Astrocyte (in vitro differentiated cells and primary cell): ENCODE measurements around the gene OGFOD3. TPM values are rescaled to one million over a fixed set of nuclear protein-coding genes. Genes with fewer than 3 reads are reported as not detected.

Source experiments
- DNase-seq: peaks from one replicate; pipeline ENCODE4 v3.0.0-alpha.2; 2010; ENCODE audit warnings: low read depth
- FAIRE-seq: peaks from 2 replicates; lab custom pipeline; 2011; peaks lifted over from hg19 to GRCh38; lab: Jason Lieb, UNC
- H2AFZ ChIP-seq: 2 replicates; pipeline ENCODE4 v1.6.0; 2012; ENCODE audit warnings: low read depth, low read length, inconsistent platforms
- H3K27ac ChIP-seq: 2 replicates; pipeline ENCODE4 v1.5.1; 2011; ENCODE audit warnings: low read depth, low read length, inconsistent platforms
- H3K27me3 ChIP-seq: 2 replicates; pipeline ENCODE4 v1.6.0; 2011; ENCODE audit warnings: low read length, inconsistent platforms; ENCODE audit not compliant: insufficient read depth
- H3K36me3 ChIP-seq: 2 replicates; pipeline ENCODE4 v1.5.1; 2011; ENCODE audit warnings: low read length, inconsistent platforms; ENCODE audit not compliant: insufficient read depth
- H3K4me1 ChIP-seq: 2 replicates; pipeline ENCODE4 v1.5.1; 2011; ENCODE audit warnings: low read length, inconsistent platforms; ENCODE audit not compliant: insufficient read depth
- H3K4me2 ChIP-seq: 2 replicates; pipeline ENCODE4 v1.6.0; 2012; ENCODE audit warnings: low read length, inconsistent platforms
- H3K4me3 ChIP-seq: 2 replicates; pipeline ENCODE4 v1.5.1; 2011; ENCODE audit warnings: low read depth, mild to moderate bottlenecking, low read length, inconsistent platforms; ENCODE audit not compliant: insufficient read depth
- H3K79me2 ChIP-seq: 2 replicates; pipeline ENCODE4 v1.6.0; 2012; ENCODE audit warnings: mild to moderate bottlenecking, low read length, inconsistent platforms; ENCODE audit not compliant: insufficient read depth
- H3K9ac ChIP-seq: 2 replicates; pipeline ENCODE4 v1.6.0; 2012; ENCODE audit warnings: mild to moderate bottlenecking, low read length, inconsistent platforms
- H3K9me3 ChIP-seq: 2 replicates; pipeline ENCODE4 v1.5.1; 2012; ENCODE audit warnings: low read depth, mild to moderate bottlenecking, low read length, inconsistent platforms; ENCODE audit not compliant: insufficient read depth
- H4K20me1 ChIP-seq: 2 replicates; pipeline ENCODE4 v1.6.0; 2012; ENCODE audit warnings: low read length, inconsistent platforms; ENCODE audit not compliant: insufficient read depth
- H3K27ac Mint-ChIP-seq: one replicate; pipeline ENCODE4 v1.8.0; 2021; ENCODE audit warnings: mild to moderate bottlenecking, mixed read lengths; ENCODE audit not compliant: unreplicated experiment
- H3K27me3 Mint-ChIP-seq: one replicate; pipeline ENCODE4 v1.8.0; 2021; ENCODE audit warnings: low read depth, mixed read lengths; ENCODE audit not compliant: unreplicated experiment
- H3K36me3 Mint-ChIP-seq: one replicate; pipeline ENCODE4 v1.8.0; 2021; ENCODE audit warnings: low read depth, mixed read lengths; ENCODE audit not compliant: unreplicated experiment
- H3K4me1 Mint-ChIP-seq: one replicate; pipeline ENCODE4 v1.8.0; 2021; ENCODE audit warnings: low read depth, mixed read lengths; ENCODE audit not compliant: unreplicated experiment
- H3K4me3 Mint-ChIP-seq: one replicate; pipeline ENCODE4 v1.8.0; 2021; ENCODE audit warnings: mild to moderate bottlenecking, moderate library complexity, mixed read lengths; ENCODE audit not compliant: unreplicated experiment
- H3K9me3 Mint-ChIP-seq: one replicate; pipeline ENCODE4 v1.8.0; 2021; ENCODE audit warnings: mild to moderate bottlenecking, mixed read lengths; ENCODE audit not compliant: unreplicated experiment
- CTCF ChIP-seq: IDR thresholded peaks from 2 replicates; pipeline ENCODE4 v1.5.1; 2011; ENCODE audit warnings: low read depth, mild to moderate bottlenecking, inconsistent platforms, low read length, moderate library complexity; ENCODE audit not compliant: insufficient read depth
- EZH2 ChIP-seq: IDR thresholded peaks from 2 replicates; pipeline ENCODE4 v1.6.1; 2012; ENCODE audit warnings: mild to moderate bottlenecking, low read length, inconsistent platforms; ENCODE audit not compliant: insufficient read depth
- total RNA-seq: library from RNA; stranded (reverse); gene quantifications from 2 replicates; pipeline ENCODE4 v1.2.1, GENCODE V29; 2021

Gene OGFOD3
- total RNA-seq, 1 donor from 2014 or later, result 20.9 TPM

DNA sequence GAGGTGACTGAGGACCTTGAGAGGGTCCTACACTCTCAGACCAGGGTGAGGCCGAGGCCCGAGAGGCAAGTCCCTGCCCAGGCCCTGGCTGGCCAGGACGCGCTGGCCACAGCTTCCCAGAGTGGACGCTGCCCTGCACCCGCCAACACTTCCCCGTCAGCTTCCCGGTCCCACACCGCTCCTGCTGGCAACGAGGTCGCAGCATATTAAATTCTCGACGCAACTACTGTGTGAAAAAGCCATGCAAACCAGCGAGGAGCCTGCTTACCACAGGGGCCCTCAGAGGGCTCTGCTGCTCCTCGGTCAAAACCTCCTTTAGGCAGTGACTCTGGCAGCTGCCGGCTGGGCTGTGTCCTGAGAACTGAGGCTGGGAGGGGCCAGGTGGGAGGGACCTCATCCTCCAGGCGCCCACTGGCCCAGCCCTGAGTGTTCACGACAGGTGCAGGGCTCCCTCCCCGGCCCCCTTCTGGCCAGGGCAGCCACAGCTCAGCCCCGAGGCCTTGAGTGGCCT, 61.5 kb downstream of the OGFOD3 start:
- no peak overlapping the region for H3K4me3 ChIP-seq
- H3K27ac ChIP-seq, result no peak overlapping the region
- Mint-ChIP-seq H3K4me3 (no peak overlapping the region), H3K36me3 (peaks cover 1% of the 10 kb centered on the region), H3K27me3 (peaks cover 31% of the 10 kb centered on the region), H3K9me3 (no peaks in the 10 kb centered on the region), H3K27ac (no peak overlapping the region), H3K4me1 (peaks cover 3% of the 10 kb centered on the region)
- DNase-seq, result no peak
- peaks cover 3% of the 10 kb centered on the region for H4K20me1 ChIP-seq
- peaks cover 2% of the 10 kb centered on the region for H3K27me3 ChIP-seq
- H2AFZ ChIP-seq, result no peak overlapping the region
- H3K9me3 ChIP-seq, result no peaks in the 10 kb centered on the region
- FAIRE-seq, result no peak
- H3K9ac ChIP-seq, result no peak overlapping the region
- no peaks in the 10 kb centered on the region for H3K79me2 ChIP-seq
- TF ChIP-seq EZH2 (no peak), CTCF (no peak)
- H3K4me2 ChIP-seq, result no peak overlapping the region
- peaks cover 10% of the 10 kb centered on the region for H3K4me1 ChIP-seq
- H3K36me3 ChIP-seq, result no peaks in the 10 kb centered on the region

DNA sequence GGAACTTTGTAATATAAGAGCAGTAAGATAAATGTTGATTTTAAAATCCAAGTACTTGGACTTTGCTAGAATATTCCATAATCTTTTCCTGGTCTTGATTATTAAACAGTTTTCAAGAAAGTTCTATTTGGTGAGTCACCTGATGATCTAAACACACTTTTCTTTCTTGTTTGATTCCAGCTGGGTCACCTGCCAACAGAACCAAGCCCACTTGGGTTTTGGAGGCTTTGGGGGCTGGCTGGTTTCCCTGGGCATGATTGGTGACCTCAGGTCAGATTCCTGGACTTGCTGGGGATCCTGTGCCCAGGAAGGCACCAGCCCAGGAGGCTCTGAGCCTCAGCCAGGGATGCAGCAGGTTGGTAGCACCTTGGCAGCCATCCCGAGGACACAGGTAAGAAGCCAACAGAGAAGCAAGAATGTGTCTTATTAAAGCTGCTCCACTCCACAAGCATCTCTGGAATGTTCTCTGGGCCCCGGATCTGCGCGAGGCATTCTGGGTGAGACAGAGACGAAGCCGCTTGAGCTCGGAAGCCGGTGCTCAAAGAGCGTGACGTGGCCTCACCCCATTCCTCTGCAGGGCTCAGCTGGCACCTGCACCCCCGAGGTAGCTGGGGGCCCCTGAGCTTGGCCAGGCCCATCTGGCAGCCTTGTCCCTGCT, 62.5 kb downstream of the OGFOD3 start:
- Mint-ChIP-seq H3K4me3 (no peak overlapping the region), H3K36me3 (peaks cover 1% of the 10 kb centered on the region), H3K27me3 (peaks cover 32% of the 10 kb centered on the region), H3K9me3 (no peaks in the 10 kb centered on the region), H3K4me1 (peaks cover 3% of the 10 kb centered on the region), H3K27ac (no peak overlapping the region)
- Histone ChIP-seq H3K4me3 (no peak overlapping the region), H2AFZ (no peak overlapping the region), H4K20me1 (peaks cover 3% of the 10 kb centered on the region), H3K9ac (no peak overlapping the region), H3K4me2 (no peak overlapping the region), H3K27ac (no peak overlapping the region), H3K4me1 (peaks cover 10% of the 10 kb centered on the region), H3K27me3 (peaks cover 2% of the 10 kb centered on the region), H3K79me2 (no peaks in the 10 kb centered on the region), H3K9me3 (no peaks in the 10 kb centered on the region), H3K36me3 (no peaks in the 10 kb centered on the region)
- DNase-seq (peak; percentile 53), FAIRE-seq (no peak)
- TF ChIP-seq EZH2 (no peak), CTCF (no peak)

DNA sequence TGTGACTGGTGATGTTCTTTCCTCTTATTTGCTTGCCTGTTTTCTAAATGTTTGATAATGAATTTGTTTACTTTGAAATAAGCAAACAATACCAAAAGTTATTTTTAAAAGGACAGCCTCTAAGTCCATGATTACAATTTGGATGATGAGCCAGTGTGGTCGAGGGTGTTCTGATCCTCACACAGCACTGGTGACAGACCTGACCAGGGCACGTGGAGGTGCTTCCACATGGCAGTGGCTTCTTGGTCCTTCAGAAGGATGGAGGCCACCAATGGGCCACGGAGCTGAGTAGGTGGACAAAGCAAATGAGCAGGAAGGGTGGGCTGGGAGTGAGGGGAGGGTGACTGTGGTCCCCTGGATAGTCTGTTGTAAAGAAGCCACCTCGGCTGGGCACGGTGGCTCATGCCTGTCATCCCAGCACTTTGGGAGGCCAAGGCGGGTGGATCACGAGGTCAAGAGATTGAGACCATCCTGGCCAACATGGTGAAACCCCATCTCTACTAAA, 63.5 kb downstream of the OGFOD3 start:
- Histone ChIP-seq H2AFZ (no peak overlapping the region), H3K79me2 (no peaks in the 10 kb centered on the region), H4K20me1 (peaks cover 3% of the 10 kb centered on the region), H3K36me3 (no peaks in the 10 kb centered on the region), H3K4me2 (no peak overlapping the region), H3K4me3 (no peak overlapping the region), H3K27me3 (peaks cover 2% of the 10 kb centered on the region), H3K27ac (no peak overlapping the region), H3K9me3 (no peaks in the 10 kb centered on the region), H3K4me1 (peaks cover 10% of the 10 kb centered on the region), H3K9ac (no peak overlapping the region)
- DNase-seq (no peak), FAIRE-seq (no peak)
- Mint-ChIP-seq H3K9me3 (no peaks in the 10 kb centered on the region), H3K27ac (no peak overlapping the region), H3K36me3 (peaks cover 1% of the 10 kb centered on the region), H3K4me3 (no peak overlapping the region), H3K4me1 (peaks cover 3% of the 10 kb centered on the region), H3K27me3 (peaks cover 37% of the 10 kb centered on the region)
- TF ChIP-seq CTCF (no peak), EZH2 (no peak)
